Endometrium (tissue), 2 donors: ENCODE data around the gene VCPKMT.
"Not testable (repeated sequence)": the region's sequence is repeated elsewhere in the genome, so short reads cannot be mapped to it uniquely, and the experiment has no call there.

Experiments used
- FAIRE-seq: peaks from 2 replicates; lab custom pipeline; 2012; peaks lifted over from hg19 to GRCh38; lab: Jason Lieb, UNC
- donor health status: control.
- donor health status: control.

Gene VCPKMT

GRCh38 chr14:50092006-50092555, 24.3 kb downstream of the VCPKMT start:
- no peak for FAIRE-seq

- FAIRE-seq = no peak
Measured at GRCh38 chr14:50091240-50091913, 25.0 kb downstream of the VCPKMT start.

- no peak for FAIRE-seq
Measured at GRCh38 chr14:50089208-50089607, 27.2 kb downstream of the VCPKMT start.

- no peak for FAIRE-seq
Measured at GRCh38 chr14:50088731-50089130, 27.6 kb downstream of the VCPKMT start.

GRCh38 chr14:50088117-50088515, 28.3 kb downstream of the VCPKMT start:
- FAIRE-seq = no peak

- FAIRE-seq = no peak
Measured at GRCh38 chr14:50087341-50088116, 28.8 kb downstream of the VCPKMT start.

- no peak for FAIRE-seq
Measured at GRCh38 chr14:50086321-50086711, 30.1 kb downstream of the VCPKMT start.

GRCh38 chr14:50085570-50086320, 30.6 kb downstream of the VCPKMT start:
- FAIRE-seq = no peak

GRCh38 chr14:50084666-50085065, 31.7 kb downstream of the VCPKMT start:
- FAIRE-seq = no peak

GRCh38 chr14:50083467-50084337, 32.7 kb downstream of the VCPKMT start:
- no peak for FAIRE-seq

GRCh38 chr14:50082784-50083466, 33.4 kb downstream of the VCPKMT start:
- no peak for FAIRE-seq

GRCh38 chr14:50082308-50082742, 34.0 kb downstream of the VCPKMT start:
- no peak for FAIRE-seq

- not testable (repeated sequence) for FAIRE-seq
Measured at GRCh38 chr14:50079103-50079502, 37.3 kb downstream of the VCPKMT start.

GRCh38 chr14:50073663-50074062, 42.7 kb downstream of the VCPKMT start:
- FAIRE-seq = not testable (repeated sequence)

GRCh38 chr14:50072395-50072794, 44.0 kb downstream of the VCPKMT start:
- FAIRE-seq = no peak

- no peak for FAIRE-seq
Measured at GRCh38 chr14:50070840-50071548, 45.4 kb downstream of the VCPKMT start.

- FAIRE-seq = no peak
Measured at GRCh38 chr14:50070230-50070629, 46.1 kb downstream of the VCPKMT start.

GRCh38 chr14:50069325-50069724, 47.0 kb downstream of the VCPKMT start:
- no peak for FAIRE-seq

GRCh38 chr14:50068496-50068895, 47.9 kb downstream of the VCPKMT start:
- no peak for FAIRE-seq
